IPS DF 4.7 (cell line): ENCODE results near the gene KRT3.
"Not testable (repeated sequence)": the region's sequence is repeated elsewhere in the genome, so short reads cannot be mapped to it uniquely, and the experiment has no call there.

Experiments used
- DNase-seq: peaks from one replicate; pipeline ENCODE4 v3.0.0-alpha.2; 2013; ENCODE audit warnings: low spot score; ENCODE audit errors: extremely low read depth

Gene KRT3

GRCh38 chr12:52763036-52763659 is 32.8 kb downstream of the KRT3 start:
- no peak for DNase-seq

DNA sequence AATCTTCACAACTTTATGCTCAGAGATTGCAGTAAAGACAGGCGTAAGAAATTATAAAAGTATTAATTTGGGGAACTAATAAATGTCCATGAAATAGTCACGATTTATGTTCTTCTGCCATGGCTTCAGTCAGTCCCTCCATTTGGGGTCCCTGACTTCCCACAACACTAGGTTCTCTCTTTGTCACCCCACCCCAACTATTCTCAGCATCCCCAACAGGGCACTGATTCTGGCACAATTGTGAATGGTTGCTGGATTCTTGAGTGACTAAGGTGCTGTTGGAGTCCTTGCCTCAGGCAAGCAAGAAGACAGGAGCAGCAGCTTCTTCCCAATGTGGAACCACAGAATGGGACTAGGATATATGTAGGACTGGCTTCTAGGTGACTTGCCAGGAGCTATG is 34.1 kb downstream of the KRT3 start:
- no peak for DNase-seq

GRCh38 chr12:52761218-52761617 is 34.7 kb downstream of the KRT3 start:
- not testable (repeated sequence) for DNase-seq

GRCh38 chr12:52760623-52761022 is 35.3 kb downstream of the KRT3 start:
- no peak for DNase-seq

DNA sequence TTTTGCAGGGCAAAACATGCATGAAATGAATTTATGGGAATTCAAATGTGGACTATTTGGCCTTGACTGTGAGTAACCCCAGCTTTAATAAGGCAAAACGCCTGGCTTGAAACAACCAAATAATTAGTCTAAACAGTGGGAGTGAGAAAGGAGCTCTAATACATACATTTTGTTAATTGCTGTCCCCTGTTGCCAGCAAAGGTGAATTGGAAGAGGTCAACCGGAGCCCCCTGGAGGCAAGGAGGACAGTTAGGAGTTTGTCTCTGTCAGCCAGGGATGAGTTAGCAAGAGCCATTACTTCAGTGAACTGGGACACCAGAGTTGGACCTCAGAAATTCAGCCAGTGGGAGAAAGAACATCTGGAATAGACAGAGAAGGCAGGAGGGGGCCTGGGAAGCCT is 36.2 kb downstream of the KRT3 start:
- no peak for DNase-seq

DNA sequence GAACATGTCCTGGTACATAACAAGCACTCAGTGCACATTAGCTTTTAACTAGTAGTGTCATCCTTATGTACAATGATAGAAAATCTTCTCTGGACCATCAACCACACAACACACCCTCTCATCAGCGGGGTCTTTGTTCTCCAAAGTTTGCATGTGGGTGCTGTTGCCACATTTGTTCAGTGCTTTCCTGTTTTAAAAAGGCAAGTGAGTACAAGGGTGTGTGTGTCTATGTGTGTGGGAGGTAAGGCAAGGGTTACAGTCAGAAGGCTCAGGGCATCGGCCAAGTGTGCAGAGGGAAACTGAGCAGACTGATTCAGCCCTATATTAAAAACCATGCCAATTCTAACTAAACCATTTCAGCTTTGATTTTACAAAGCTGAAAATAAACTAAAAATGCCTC is 36.7 kb downstream of the KRT3 start:
- DNase-seq = no peak

GRCh38 chr12:52757449-52758176 is 38.3 kb downstream of the KRT3 start:
- no peak for DNase-seq

GRCh38 chr12:52756281-52756960 is 39.5 kb downstream of the KRT3 start:
- no peak for DNase-seq

DNA sequence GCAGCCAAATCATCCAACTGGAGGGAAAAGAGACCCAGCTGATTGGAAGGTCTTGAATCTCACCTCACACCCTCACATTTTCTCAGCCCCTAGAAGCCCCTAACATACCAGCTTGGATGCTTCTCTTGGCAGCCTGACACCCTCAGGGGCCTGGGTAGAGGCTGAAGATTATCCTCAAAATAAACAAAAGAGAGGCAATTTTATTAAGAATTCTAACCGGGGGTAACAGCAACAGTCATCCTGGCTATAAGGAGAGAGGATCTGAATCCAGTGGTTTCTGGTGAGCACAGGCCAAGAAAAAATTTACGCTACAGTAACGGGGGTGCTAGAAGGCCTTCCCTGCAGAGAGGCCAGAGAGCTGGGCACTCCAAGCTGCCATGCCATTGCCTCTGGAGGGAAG is 40.4 kb downstream of the KRT3 start:
- DNase-seq = no peak

GRCh38 chr12:52754135-52754534 is 41.8 kb downstream of the KRT3 start:
- DNase-seq = no peak

GRCh38 chr12:52753283-52753682 is 42.6 kb downstream of the KRT3 start:
- DNase-seq = no peak

- DNase-seq = no peak
Observed at GRCh38 chr12:52752516-52752915, 43.4 kb downstream of the KRT3 start.

DNA sequence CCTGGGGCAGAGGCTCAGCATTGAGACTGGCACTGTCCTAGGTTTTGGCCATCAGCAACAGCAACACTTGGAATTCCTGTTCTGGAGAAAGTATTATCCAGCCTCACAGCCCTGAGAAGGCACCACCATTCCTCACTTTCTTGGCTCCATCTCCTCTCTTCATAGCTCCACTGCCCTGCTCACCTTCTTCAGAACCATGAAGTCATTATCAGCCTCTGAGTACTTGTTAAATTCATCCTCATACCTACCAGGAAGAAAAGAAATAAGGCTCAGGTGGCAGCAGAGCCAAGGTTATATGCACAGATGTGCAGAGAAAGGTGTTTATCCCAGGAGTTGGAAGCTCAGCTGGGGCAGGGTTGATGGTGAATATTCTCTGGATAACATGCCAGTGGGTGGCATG is 44.1 kb downstream of the KRT3 start:
- no peak for DNase-seq

DNA sequence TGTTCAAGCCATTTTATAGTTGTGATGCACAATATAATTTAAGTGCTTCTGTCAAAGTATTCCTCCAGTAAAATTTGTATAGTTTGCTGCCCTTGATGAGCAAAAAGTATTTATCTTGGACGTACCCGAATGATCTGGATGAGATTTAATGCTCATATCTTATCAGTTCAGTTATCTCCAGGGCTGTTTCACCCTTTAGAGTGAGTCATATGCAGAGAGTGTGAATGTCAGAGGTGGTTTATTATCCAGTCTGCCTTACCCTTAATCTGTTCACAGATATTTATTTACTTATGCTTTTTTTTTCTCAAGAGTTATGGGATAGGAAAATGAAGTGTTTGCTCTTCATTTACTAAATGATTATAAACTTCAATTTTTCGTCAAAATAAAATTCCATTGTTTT is 45.4 kb downstream of the KRT3 start:
- DNase-seq = not testable (repeated sequence)

- no peak for DNase-seq
Observed at GRCh38 chr12:52749827-52750226, 46.1 kb downstream of the KRT3 start.

GRCh38 chr12:52748578-52748977 is 47.3 kb downstream of the KRT3 start:
- DNase-seq = no peak

DNA sequence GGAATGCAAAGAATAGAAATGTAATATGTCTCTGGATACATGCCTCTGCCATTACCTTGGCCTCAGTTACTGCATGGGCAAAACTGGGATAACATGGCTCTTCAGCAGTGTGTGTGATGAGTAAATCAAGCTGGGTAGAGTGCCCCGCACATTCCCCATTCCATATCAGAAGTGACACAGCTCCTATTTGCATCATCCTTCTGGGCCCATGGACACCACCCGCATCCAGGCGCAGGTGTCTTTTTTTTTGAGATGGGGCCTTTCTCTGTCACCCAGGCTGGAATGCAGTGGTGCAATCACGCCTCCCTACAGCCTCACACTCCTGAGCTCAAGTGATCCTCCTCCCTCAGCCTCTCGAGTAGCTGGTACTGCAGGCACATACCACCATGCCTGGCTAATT is 50.4 kb downstream of the KRT3 start:
- no peak for DNase-seq

DNA sequence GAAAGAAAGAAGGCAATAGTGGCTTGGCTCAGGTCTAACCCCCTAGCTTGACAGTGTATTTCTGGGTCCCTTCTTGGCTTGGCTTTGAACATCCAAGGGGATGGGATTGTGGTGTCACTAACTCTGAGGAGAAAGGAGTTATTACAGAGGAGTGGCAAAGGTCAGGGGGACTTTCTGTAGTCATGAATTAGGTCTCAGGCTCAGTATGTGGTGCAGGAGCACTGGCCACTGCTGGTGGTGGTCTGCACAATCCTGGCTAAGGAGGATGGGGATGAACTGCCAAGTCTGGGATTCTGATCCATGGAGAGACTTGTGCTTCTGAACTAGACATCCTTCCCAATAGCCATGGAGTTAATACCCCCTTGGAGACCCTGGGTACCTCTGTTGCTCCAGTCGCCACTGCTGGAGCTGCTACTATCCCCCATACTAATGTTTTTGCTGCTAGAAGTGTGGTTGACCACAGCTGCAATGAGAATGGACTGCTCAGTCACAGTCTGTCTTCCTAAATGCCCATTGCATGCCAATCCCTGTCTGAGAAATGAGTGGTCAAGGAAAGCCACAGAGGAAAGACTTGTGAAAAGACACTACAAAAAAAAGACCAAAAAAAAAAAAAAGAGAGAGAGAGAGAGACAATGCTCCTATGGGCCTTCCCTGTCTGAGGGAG is 51.3 kb downstream of the KRT3 start:
- DNase-seq = no peak

GRCh38 chr12:52742822-52743457 is 53.0 kb downstream of the KRT3 start:
- no peak for DNase-seq

GRCh38 chr12:52742196-52742580 is 53.7 kb downstream of the KRT3 start:
- no peak for DNase-seq

DNA sequence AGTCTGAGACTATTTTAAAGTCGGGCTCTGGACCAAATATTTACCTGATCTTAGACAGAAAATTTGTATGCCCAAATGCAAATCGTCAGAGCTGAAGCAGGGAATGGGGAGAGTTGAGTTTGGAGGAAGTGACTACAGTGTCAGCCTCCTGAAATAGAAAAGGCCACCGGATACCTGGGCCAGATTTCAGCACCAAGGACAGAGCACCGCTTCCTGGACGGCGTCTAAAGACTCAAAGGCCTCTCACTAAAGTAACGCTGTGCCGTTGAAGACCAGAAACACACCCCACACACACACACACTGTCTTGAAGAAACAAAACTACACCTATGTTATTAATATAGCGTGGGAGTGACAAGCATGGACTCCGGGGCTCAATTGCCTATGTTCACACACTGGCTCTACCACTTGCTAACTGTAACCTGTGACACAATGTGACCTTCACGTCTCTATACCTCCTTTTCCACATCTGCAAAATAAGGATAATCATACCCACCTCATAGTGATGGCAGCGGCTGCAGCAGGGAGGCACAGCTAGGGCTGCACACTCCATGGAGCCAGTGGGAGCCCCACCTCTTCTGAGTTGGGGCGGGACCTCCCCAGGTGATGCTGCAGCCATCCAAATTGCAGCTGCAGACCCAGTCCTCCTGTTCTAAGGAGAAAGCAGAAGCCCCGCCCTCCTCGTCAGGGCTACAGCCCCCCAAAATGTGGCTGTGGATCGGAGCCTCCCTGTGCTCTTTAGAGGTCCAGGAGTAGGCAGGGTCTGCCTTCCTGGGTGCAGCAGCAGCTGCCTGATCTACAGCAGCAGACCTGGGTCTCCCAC is 54.3 kb downstream of the KRT3 start:
- DNase-seq = peak; percentile 51
